GM23338 (cell line): ENCODE results near the gene MEMO1. TPM values are rescaled to one million over a fixed set of nuclear protein-coding genes. Genes with fewer than 3 reads are reported as not detected.

Experiments used
- ATAC-seq: fragments of 200-7000 bp; cut with Tn5 transposase; 3 replicates; pipeline ENCODE4 v1.9.1; 2020
- DNase-seq: peaks from one replicate; pipeline ENCODE4 v3.0.0-alpha.2; 2015; ENCODE audit warnings: low spot score
- H2AFZ ChIP-seq: fragments of 200-600 bp; sonication (generic); 2 replicates; pipeline ENCODE4 v1.8.0; 2016; ENCODE audit warnings: antibody characterized with exemption, mild to moderate bottlenecking, moderate library complexity
- H3F3A ChIP-seq: fragments of 200-600 bp; sonication (generic); replicated peaks from 2 replicates; pipeline ENCODE4 v1.8.0; 2017; ENCODE audit warnings: antibody characterized with exemption, mixed run types, low read depth
- H3K27ac ChIP-seq: fragments of 200-600 bp; sonication (generic); 2 replicates; pipeline ENCODE4 v1.6.1; 2016; ENCODE audit warnings: low read depth
- H3K27me3 ChIP-seq: fragments of 200-600 bp; sonication (generic); 2 replicates; pipeline ENCODE4 v1.8.0; 2016; ENCODE audit warnings: mild to moderate bottlenecking, mixed run types, moderate library complexity; ENCODE audit not compliant: insufficient read depth
- H3K36me3 ChIP-seq: fragments of 200-600 bp; sonication (generic); 2 replicates; pipeline ENCODE4 v1.8.0; 2016; ENCODE audit warnings: mild to moderate bottlenecking; ENCODE audit not compliant: insufficient read depth
- H3K4me1 ChIP-seq: fragments of 200-600 bp; sonication (generic); 2 replicates; pipeline ENCODE4 v1.8.0; 2016; ENCODE audit warnings: mild to moderate bottlenecking, moderate library complexity; ENCODE audit not compliant: insufficient read depth
- H3K4me2 ChIP-seq: fragments of 200-600 bp; sonication (generic); 2 replicates; pipeline ENCODE4 v1.7.1; 2017; ENCODE audit warnings: mixed run types
- H3K4me3 ChIP-seq: fragments of 200-600 bp; sonication (generic); 2 replicates; pipeline ENCODE4 v1.6.1; 2016; ENCODE audit warnings: mixed run types
- H3K79me2 ChIP-seq: fragments of 200-600 bp; sonication (generic); replicated peaks from 2 replicates; pipeline ENCODE4 v1.8.0; 2017; ENCODE audit warnings: mild to moderate bottlenecking; ENCODE audit not compliant: insufficient read depth
- H3K9me2 ChIP-seq: fragments of 200-600 bp; sonication (generic); 2 replicates; pipeline ENCODE4 v1.8.0; 2017; ENCODE audit not compliant: insufficient read depth
- H4K20me1 ChIP-seq: fragments of 200-600 bp; sonication (generic); replicated peaks from 2 replicates; pipeline ENCODE4 v1.8.0; 2017; ENCODE audit warnings: mild to moderate bottlenecking; ENCODE audit not compliant: insufficient read depth
- H3K27ac Mint-ChIP-seq: 2 replicates; pipeline ENCODE4 v1.8.0; 2020; ENCODE audit warnings: inconsistent platforms, mild to moderate bottlenecking, moderate library complexity, mixed read lengths
- H3K27me3 Mint-ChIP-seq: 3 replicates; pipeline ENCODE4 v1.8.0; 2022; ENCODE audit warnings: low read depth, mild to moderate bottlenecking, moderate library complexity, mixed read lengths, inconsistent platforms; ENCODE audit not compliant: insufficient read depth, poor library complexity
- H3K36me3 Mint-ChIP-seq: 3 replicates; pipeline ENCODE4 v1.8.0; 2021; ENCODE audit warnings: low read depth, mild to moderate bottlenecking, inconsistent platforms, moderate library complexity, mixed read lengths
- H3K4me1 Mint-ChIP-seq: 3 replicates; pipeline ENCODE4 v1.8.0; 2020; ENCODE audit warnings: mild to moderate bottlenecking, inconsistent platforms, mixed read lengths
- H3K4me3 Mint-ChIP-seq: 3 replicates; pipeline ENCODE4 v1.8.0; 2021; ENCODE audit warnings: moderate library complexity, mild to moderate bottlenecking, inconsistent platforms, mixed read lengths
- H3K9me3 Mint-ChIP-seq: 3 replicates; pipeline ENCODE4 v1.8.0; 2020; ENCODE audit warnings: moderate library complexity, mild to moderate bottlenecking, inconsistent platforms, mixed read lengths
- CTCF ChIP-seq, 2 experiments: fragments of 200-600 bp in 1 of 2; sonication (generic) in 1 of 2; conservative IDR thresholded peaks; 2 replicates each; pipeline versions ENCODE4 v1.5.1 to v1.6.1; 2016 to 2017; ENCODE audit warnings: antibody characterized with exemption in 2 of 2, low read depth in 2 of 2, mild to moderate bottlenecking in 2 of 2, moderate library complexity in 1 of 2
- ETS1 ChIP-seq: IDR thresholded peaks from 2 replicates; pipeline ENCODE4 v1.6.1; 2016; ENCODE audit warnings: antibody characterized with exemption
- EZH2 ChIP-seq: fragments of 200-600 bp; sonication (generic); IDR thresholded peaks from one replicate; pipeline ENCODE4 v1.8.0; 2017; ENCODE audit warnings: antibody characterized with exemption, mild to moderate bottlenecking, low read depth; ENCODE audit not compliant: unreplicated experiment
- NANOG ChIP-seq: IDR thresholded peaks from 2 replicates; pipeline ENCODE4 v1.6.1; 2016; ENCODE audit warnings: antibody characterized with exemption, borderline replicate concordance
- POLR2AphosphoS5 ChIP-seq: IDR thresholded peaks from 2 replicates; pipeline ENCODE4 v1.6.1; 2016; ENCODE audit warnings: antibody characterized with exemption, low read depth
- REST ChIP-seq: IDR thresholded peaks from one replicate; pipeline ENCODE4 v1.6.1; 2018; ENCODE audit warnings: antibody characterized with exemption; ENCODE audit not compliant: unreplicated experiment
- STAT1 ChIP-seq: IDR thresholded peaks from one replicate; pipeline ENCODE4 v1.6.1; 2016; ENCODE audit warnings: antibody characterized with exemption; ENCODE audit not compliant: unreplicated experiment
- ZNF114 ChIP-seq: fragments of 250-450 bp; sonication (Bioruptor Pico); IDR thresholded peaks from 2 replicates; pipeline ENCODE4 v1.5.0; 2020; ENCODE audit warnings: mild to moderate bottlenecking, moderate library complexity
- ZNF331 ChIP-seq: fragments of 250-450 bp; sonication (Bioruptor Pico); IDR thresholded peaks from 2 replicates; pipeline ENCODE4 v1.5.0; 2020; ENCODE audit warnings: low read depth, mild to moderate bottlenecking, moderate library complexity
- ZNF462 ChIP-seq: fragments of 250-450 bp; sonication (Bioruptor Pico); IDR thresholded peaks from 2 replicates; pipeline ENCODE4 v1.5.0; 2020; ENCODE audit warnings: mild to moderate bottlenecking, moderate library complexity
- polyA plus RNA-seq: library from polyadenylated mRNA; unstranded; fragments of >200 nt; fragmentation: Nextera tagmentation; extraction: Ambion mirVana; gene quantifications from 2 replicates; pipeline ENCODE4 v1.2.1, GENCODE V29; 2016
- total RNA-seq: library from RNA; depleted of rRNA; stranded (reverse); fragments of >200 nt; shearing (Covaris generic); gene quantifications from 2 replicates; pipeline ENCODE4 v1.2.3, GENCODE V29; 2014

The MEMO1 gene
- total and polyA plus RNA-seq, 2 experiments from 2014 or later = 39.1 to 67.0 TPM

GRCh38 chr2:32007121-32007391 lies 3.8 kb downstream of the MEMO1 start (continued):
- no peak for TF ChIP-seq ZNF462 (CRISPR knock-in tag)
- TF ChIP-seq ZNF114 (CRISPR knock-in tag) = no peak
- no peak for TF ChIP-seq POLR2AphosphoS5

GRCh38 chr2:32005371-32005976 lies 5.3 kb downstream of the MEMO1 start:
- Histone ChIP-seq H3F3A (no peaks in the 10 kb centered on the region), H3K27me3 (no peaks in the 10 kb centered on the region), H3K79me2 (peaks cover 89% of the 10 kb centered on the region), H4K20me1 (peaks cover 31% of the 10 kb centered on the region), H3K27ac (no peak overlapping the region), H3K4me3 (no peak overlapping the region), H2AFZ (no peak overlapping the region), H3K4me1 (peaks cover 6% of the 10 kb centered on the region), H3K9me2 (no peaks in the 10 kb centered on the region), H3K4me2 (no peak overlapping the region), H3K36me3 (no peaks in the 10 kb centered on the region)
- Mint-ChIP-seq H3K4me3 (no peak overlapping the region), H3K36me3 (no peaks in the 10 kb centered on the region; the same call in 2 of the 3 replicates), H3K4me1 (peaks cover 27% of the 10 kb centered on the region), H3K27ac (no peak overlapping the region), H3K27me3 (no peaks in the 10 kb centered on the region), H3K9me3 (no peaks in the 10 kb centered on the region)
- ATAC-seq = no peak
- DNase-seq = no peak
- TF ChIP-seq ETS1 (no peak), NANOG (no peak), POLR2AphosphoS5 (no peak), EZH2 (no peak), REST (no peak), ZNF331 (CRISPR knock-in tag) (no peak), CTCF (conservative IDR thresholded peaks at IDR 0.05; ENCODE audit: low read depth in 2 of 2) (no peak), ZNF114 (CRISPR knock-in tag) (no peak), STAT1 (no peak)
